ENCODE measurements around the gene TANK. TPM values are rescaled to one million over a fixed set of nuclear protein-coding genes. Genes with fewer than 3 reads are reported as not detected.

The TANK gene
- total RNA-seq, 1 donor from 2014 or later: 33.6 TPM

- no peak for TF ChIP-seq CTCF (IDR thresholded peaks at IDR 0.05; ENCODE audit: insufficient read depth, low read length, poor library complexity, severe bottlenecking)
- Histone ChIP-seq H3K36me3 (ENCODE audit: control insufficient read depth, insufficient read depth, low read length) (no peaks in the 10 kb centered on the region), H3K27me3 (ENCODE audit: control insufficient read depth, insufficient read depth, low read length) (no peaks in the 10 kb centered on the region), H3K4me3 (ENCODE audit: low read depth, low read length) (peak overlapping the region; percentile 36)
- DNase-seq (ENCODE audit: low read depth): no peak
Measured at GRCh38 chr2:161238265-161238559, 78.0 kb downstream of the TANK start.

- Histone ChIP-seq H3K36me3 (ENCODE audit: control insufficient read depth, insufficient read depth, low read length) (no peaks in the 10 kb centered on the region), H3K27me3 (ENCODE audit: control insufficient read depth, insufficient read depth, low read length) (no peaks in the 10 kb centered on the region), H3K4me3 (ENCODE audit: low read depth, low read length) (peak overlapping the region; percentile 36)
- no peak for TF ChIP-seq CTCF (IDR thresholded peaks at IDR 0.05; ENCODE audit: insufficient read depth, low read length, poor library complexity, severe bottlenecking)
- no peak for DNase-seq (ENCODE audit: low read depth)
Measured at GRCh38 chr2:161238560-161239325, 78.5 kb downstream of the TANK start.

GRCh38 chr2:161239326-161240109 lies 79.3 kb downstream of the TANK start:
- TF ChIP-seq CTCF (IDR thresholded peaks at IDR 0.05; ENCODE audit: insufficient read depth, low read length, poor library complexity, severe bottlenecking): no peak
- H3K27me3 ChIP-seq (ENCODE audit: control insufficient read depth, insufficient read depth, low read length): no peaks in the 10 kb centered on the region
- no peaks in the 10 kb centered on the region for H3K36me3 ChIP-seq (ENCODE audit: control insufficient read depth, insufficient read depth, low read length)
- H3K4me3 ChIP-seq (ENCODE audit: low read depth, low read length): peak overlapping the region; percentile 36
- no peak for DNase-seq (ENCODE audit: low read depth)

GRCh38 chr2:161241894-161242293 lies 81.7 kb downstream of the TANK start:
- Histone ChIP-seq H3K4me3 (ENCODE audit: low read depth, low read length) (no peak overlapping the region), H3K36me3 (ENCODE audit: control insufficient read depth, insufficient read depth, low read length) (no peaks in the 10 kb centered on the region), H3K27me3 (ENCODE audit: control insufficient read depth, insufficient read depth, low read length) (no peaks in the 10 kb centered on the region)
- TF ChIP-seq CTCF (IDR thresholded peaks at IDR 0.05; ENCODE audit: insufficient read depth, low read length, poor library complexity, severe bottlenecking): no peak
- DNase-seq (ENCODE audit: low read depth): no peak

- no peak for TF ChIP-seq CTCF (IDR thresholded peaks at IDR 0.05; ENCODE audit: insufficient read depth, low read length, poor library complexity, severe bottlenecking)
- H3K4me3 ChIP-seq (ENCODE audit: low read depth, low read length): no peak overlapping the region
Measured at GRCh38 chr2:161243312-161243711, 83.1 kb downstream of the TANK start.

More at GRCh38 chr2:161243312-161243711, 83.1 kb downstream of the TANK start:
- no peak for DNase-seq (ENCODE audit: low read depth)
- Histone ChIP-seq H3K27me3 (ENCODE audit: control insufficient read depth, insufficient read depth, low read length) (no peaks in the 10 kb centered on the region), H3K36me3 (ENCODE audit: control insufficient read depth, insufficient read depth, low read length) (no peaks in the 10 kb centered on the region)

All from kidney epithelial cell (primary cell).